OCI-LY3 (cell line): ENCODE results near the gene HOXD1.

Experiments used
- EZH2phosphoT487 ChIP-seq: fragments of 200-600 bp; shearing (Covaris generic); IDR thresholded peaks from 2 replicates; pipeline ENCODE4 v1.6.1; 2018; ENCODE audit warnings: antibody characterized with exemption, mixed run types, low read depth
- TF ChIP-seq, protein P1 (sequence below): fragments of 200-600, 300-600 bp; sonication (generic); IDR thresholded peaks from 2 replicates; pipeline ENCODE4 v1.5.1; 2014; ENCODE audit warnings: antibody characterized with exemption, low read length, low read depth

DNA sequence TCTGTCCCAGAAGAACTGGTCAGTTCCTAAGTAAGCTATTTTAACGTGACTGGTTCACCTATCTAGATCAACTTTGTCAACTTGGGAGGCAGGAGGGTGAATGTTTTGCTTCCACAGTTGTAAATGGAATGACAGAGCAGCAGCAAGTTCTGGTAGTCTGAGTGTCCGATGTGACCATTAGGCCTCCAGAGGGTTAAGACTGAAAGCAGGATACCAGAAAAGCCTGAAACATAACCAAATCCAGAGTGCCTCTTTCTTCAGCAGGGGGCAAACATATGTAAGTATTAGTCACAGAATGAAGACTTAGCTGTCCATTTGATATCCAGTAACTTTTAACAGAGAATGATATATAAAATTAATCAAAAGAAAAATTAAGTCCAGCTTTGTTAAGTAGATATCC is 22.2 kb upstream of the HOXD1 start:
- TF ChIP-seq, protein P1, sequence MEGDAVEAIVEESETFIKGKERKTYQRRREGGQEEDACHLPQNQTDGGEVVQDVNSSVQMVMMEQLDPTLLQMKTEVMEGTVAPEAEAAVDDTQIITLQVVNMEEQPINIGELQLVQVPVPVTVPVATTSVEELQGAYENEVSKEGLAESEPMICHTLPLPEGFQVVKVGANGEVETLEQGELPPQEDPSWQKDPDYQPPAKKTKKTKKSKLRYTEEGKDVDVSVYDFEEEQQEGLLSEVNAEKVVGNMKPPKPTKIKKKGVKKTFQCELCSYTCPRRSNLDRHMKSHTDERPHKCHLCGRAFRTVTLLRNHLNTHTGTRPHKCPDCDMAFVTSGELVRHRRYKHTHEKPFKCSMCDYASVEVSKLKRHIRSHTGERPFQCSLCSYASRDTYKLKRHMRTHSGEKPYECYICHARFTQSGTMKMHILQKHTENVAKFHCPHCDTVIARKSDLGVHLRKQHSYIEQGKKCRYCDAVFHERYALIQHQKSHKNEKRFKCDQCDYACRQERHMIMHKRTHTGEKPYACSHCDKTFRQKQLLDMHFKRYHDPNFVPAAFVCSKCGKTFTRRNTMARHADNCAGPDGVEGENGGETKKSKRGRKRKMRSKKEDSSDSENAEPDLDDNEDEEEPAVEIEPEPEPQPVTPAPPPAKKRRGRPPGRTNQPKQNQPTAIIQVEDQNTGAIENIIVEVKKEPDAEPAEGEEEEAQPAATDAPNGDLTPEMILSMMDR = no peak
- no peak for TF ChIP-seq EZH2phosphoT487
